ENCODE measurements around the gene STPG4. TPM values are rescaled to one million over a fixed set of nuclear protein-coding genes. Genes with fewer than 3 reads are reported as not detected.

Gene STPG4
- total RNA-seq, 1 experiment from 2014 or later, result 10.6 TPM

DNA sequence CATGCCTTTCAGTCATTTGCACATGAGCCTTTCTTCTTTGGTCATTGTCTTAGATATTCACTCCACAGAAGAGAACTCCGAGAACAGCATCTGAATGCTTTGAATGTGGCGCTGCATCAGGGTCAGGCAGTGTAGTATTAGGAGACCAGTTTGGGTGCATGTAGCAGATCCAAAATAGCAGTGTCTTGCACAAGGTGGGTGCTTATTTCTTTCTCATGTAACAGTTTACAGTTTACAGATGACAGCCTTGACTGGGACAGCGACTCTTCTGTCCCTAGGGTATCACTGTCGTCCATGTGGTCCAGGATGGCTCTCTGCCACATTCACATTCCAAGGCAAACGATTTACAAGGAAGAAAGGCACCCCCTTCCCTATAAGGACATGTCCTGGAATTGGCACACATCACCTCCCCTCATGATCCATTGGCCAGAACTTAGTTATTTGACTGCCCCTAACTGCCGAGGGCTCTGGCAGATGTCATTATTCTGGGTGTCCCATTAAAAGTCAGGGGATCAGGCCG, 101.0 kb downstream of the STPG4 start:
- peaks cover 0 to 10% of the 10 kb centered on the region in 2 experiments; a peak in 1 of 4 replicates for H3K4me1 ChIP-seq (ENCODE audit: control insufficient read depth in 1 of 2, insufficient read depth in 2 of 2, low read length in 2 of 2)
- H2AFZ ChIP-seq (ENCODE audit: low read depth, low read length, poor library complexity, severe bottlenecking), result no peak overlapping the region
- no peak overlapping the region for H3K27ac ChIP-seq (ENCODE audit: low read depth, low read length)
- no peaks in the 10 kb centered on the region for H3K9me3 ChIP-seq (ENCODE audit: control insufficient read depth in 1 of 2, insufficient read depth in 1 of 2, low read depth in 1 of 2, low read length in 2 of 2)
- ATAC-seq (no peak), DNase-seq (ENCODE audit: low read depth, low spot score) (no peak)
- H4K20me1 ChIP-seq (ENCODE audit: insufficient read depth), result no peaks in the 10 kb centered on the region
- no peaks in the 10 kb centered on the region for H3K79me2 ChIP-seq (ENCODE audit: insufficient read depth, low read length)
- H3K36me3 ChIP-seq (ENCODE audit: control insufficient read depth in 1 of 2, insufficient read depth in 2 of 2, low read length in 2 of 2), result no peaks in the 10 kb centered on the region; a peak in 1 of 4 replicates
- BruUV-seq (replicated peaks), result no TSS peak
- POLR2A ChIA-PET, result no interaction called here
- intact Hi-C loops (cut with micrococcal nuclease), result no loop called here
- TF ChIP-seq, protein P1, sequence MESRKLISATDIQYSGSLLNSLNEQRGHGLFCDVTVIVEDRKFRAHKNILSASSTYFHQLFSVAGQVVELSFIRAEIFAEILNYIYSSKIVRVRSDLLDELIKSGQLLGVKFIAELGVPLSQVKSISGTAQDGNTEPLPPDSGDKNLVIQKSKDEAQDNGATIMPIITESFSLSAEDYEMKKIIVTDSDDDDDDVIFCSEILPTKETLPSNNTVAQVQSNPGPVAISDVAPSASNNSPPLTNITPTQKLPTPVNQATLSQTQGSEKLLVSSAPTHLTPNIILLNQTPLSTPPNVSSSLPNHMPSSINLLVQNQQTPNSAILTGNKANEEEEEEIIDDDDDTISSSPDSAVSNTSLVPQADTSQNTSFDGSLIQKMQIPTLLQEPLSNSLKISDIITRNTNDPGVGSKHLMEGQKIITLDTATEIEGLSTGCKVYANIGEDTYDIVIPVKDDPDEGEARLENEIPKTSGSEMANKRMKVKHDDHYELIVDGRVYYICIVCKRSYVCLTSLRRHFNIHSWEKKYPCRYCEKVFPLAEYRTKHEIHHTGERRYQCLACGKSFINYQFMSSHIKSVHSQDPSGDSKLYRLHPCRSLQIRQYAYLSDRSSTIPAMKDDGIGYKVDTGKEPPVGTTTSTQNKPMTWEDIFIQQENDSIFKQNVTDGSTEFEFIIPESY (IDR thresholded peaks at IDR 0.05; ENCODE audit: extremely low read depth, insufficient replicate concordance, low read length), result no peak
- TF ChIP-seq CEBPB (IDR thresholded peaks at IDR 0.05; ENCODE audit: low read depth), result no peak
- no peak for TF ChIP-seq JUND (IDR thresholded peaks at IDR 0.05)
- TF ChIP-seq ZFX (IDR thresholded peaks at IDR 0.05), result no peak
- TF ChIP-seq POLR2A (IDR thresholded peaks at IDR 0.05; ENCODE audit: borderline replicate concordance, extremely low read depth, insufficient read depth, insufficient read length), result no peak
- no peak for TF ChIP-seq EZH2phosphoT487 (IDR thresholded peaks at IDR 0.05; ENCODE audit: borderline replicate concordance)
- no peak for TF ChIP-seq YY1 (IDR thresholded peaks at IDR 0.05; ENCODE audit: extremely low read depth, insufficient replicate concordance, low read depth, low read length)
- no peak for TF ChIP-seq EGR1 (IDR thresholded peaks at IDR 0.05; ENCODE audit: low read depth)
- TF ChIP-seq, protein P2, sequence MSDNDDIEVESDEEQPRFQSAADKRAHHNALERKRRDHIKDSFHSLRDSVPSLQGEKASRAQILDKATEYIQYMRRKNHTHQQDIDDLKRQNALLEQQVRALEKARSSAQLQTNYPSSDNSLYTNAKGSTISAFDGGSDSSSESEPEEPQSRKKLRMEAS (IDR thresholded peaks at IDR 0.05), result no peak
- TF ChIP-seq, protein P3, sequence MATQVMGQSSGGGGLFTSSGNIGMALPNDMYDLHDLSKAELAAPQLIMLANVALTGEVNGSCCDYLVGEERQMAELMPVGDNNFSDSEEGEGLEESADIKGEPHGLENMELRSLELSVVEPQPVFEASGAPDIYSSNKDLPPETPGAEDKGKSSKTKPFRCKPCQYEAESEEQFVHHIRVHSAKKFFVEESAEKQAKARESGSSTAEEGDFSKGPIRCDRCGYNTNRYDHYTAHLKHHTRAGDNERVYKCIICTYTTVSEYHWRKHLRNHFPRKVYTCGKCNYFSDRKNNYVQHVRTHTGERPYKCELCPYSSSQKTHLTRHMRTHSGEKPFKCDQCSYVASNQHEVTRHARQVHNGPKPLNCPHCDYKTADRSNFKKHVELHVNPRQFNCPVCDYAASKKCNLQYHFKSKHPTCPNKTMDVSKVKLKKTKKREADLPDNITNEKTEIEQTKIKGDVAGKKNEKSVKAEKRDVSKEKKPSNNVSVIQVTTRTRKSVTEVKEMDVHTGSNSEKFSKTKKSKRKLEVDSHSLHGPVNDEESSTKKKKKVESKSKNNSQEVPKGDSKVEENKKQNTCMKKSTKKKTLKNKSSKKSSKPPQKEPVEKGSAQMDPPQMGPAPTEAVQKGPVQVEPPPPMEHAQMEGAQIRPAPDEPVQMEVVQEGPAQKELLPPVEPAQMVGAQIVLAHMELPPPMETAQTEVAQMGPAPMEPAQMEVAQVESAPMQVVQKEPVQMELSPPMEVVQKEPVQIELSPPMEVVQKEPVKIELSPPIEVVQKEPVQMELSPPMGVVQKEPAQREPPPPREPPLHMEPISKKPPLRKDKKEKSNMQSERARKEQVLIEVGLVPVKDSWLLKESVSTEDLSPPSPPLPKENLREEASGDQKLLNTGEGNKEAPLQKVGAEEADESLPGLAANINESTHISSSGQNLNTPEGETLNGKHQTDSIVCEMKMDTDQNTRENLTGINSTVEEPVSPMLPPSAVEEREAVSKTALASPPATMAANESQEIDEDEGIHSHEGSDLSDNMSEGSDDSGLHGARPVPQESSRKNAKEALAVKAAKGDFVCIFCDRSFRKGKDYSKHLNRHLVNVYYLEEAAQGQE (IDR thresholded peaks at IDR 0.05; ENCODE audit: low read depth), result no peak
- no peak for TF ChIP-seq FOSL1 (IDR thresholded peaks at IDR 0.05; ENCODE audit: low read depth)
- TF ChIP-seq, protein P4, sequence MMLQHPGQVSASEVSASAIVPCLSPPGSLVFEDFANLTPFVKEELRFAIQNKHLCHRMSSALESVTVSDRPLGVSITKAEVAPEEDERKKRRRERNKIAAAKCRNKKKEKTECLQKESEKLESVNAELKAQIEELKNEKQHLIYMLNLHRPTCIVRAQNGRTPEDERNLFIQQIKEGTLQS (IDR thresholded peaks at IDR 0.05), result no peak
- TF ChIP-seq ZNF274 (IDR thresholded peaks at IDR 0.05; ENCODE audit: low read depth, low read length), result no peak
- TF ChIP-seq CBX3 (IDR thresholded peaks at IDR 0.05; ENCODE audit: low read depth), result no peak
- TF ChIP-seq SIN3A (IDR thresholded peaks at IDR 0.05; ENCODE audit: low read depth), result no peak
- TF ChIP-seq ELF1 (IDR thresholded peaks at IDR 0.05; ENCODE audit: borderline replicate concordance, low read depth), result no peak
- no peak for TF ChIP-seq SP1 (IDR thresholded peaks at IDR 0.05; ENCODE audit: low read depth)
- TF ChIP-seq, protein P5, sequence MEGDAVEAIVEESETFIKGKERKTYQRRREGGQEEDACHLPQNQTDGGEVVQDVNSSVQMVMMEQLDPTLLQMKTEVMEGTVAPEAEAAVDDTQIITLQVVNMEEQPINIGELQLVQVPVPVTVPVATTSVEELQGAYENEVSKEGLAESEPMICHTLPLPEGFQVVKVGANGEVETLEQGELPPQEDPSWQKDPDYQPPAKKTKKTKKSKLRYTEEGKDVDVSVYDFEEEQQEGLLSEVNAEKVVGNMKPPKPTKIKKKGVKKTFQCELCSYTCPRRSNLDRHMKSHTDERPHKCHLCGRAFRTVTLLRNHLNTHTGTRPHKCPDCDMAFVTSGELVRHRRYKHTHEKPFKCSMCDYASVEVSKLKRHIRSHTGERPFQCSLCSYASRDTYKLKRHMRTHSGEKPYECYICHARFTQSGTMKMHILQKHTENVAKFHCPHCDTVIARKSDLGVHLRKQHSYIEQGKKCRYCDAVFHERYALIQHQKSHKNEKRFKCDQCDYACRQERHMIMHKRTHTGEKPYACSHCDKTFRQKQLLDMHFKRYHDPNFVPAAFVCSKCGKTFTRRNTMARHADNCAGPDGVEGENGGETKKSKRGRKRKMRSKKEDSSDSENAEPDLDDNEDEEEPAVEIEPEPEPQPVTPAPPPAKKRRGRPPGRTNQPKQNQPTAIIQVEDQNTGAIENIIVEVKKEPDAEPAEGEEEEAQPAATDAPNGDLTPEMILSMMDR (IDR thresholded peaks at IDR 0.05 in 2 of 3, conservative IDR thresholded peaks at IDR 0.05 in 1 of 3; ENCODE audit: borderline replicate concordance in 1 of 3, insufficient read depth in 1 of 3, low read depth in 2 of 3, low read length in 2 of 3), result no peak
- TF ChIP-seq RAD21 (IDR thresholded peaks at IDR 0.05; ENCODE audit: low read depth), result no peak
- H3K4me3 ChIP-seq (replicated peaks in 1 of 2; ENCODE audit: low read depth in 1 of 2, low read length in 2 of 2), result no peak overlapping the region
- RAD21 ChIA-PET (ENCODE audit: low non-redundant PET in 1 of 2, low total read pairs in 2 of 2, uncharacterized antibody in 2 of 2, unreplicated experiment in 2 of 2), result no interaction called here
- no peak overlapping the region for H3K4me2 ChIP-seq (ENCODE audit: low read length)
- CTCF ChIA-PET, result no interaction called here
- H3K27me3 ChIP-seq (ENCODE audit: insufficient read depth, low read length), result no peaks in the 10 kb centered on the region
- no peak overlapping the region for H3K9ac ChIP-seq (ENCODE audit: low read length)
- H3K9me2 ChIP-seq (ENCODE audit: insufficient read depth), result no peaks in the 10 kb centered on the region
